Measurements from ENCODE around the gene GTPBP1. TPM values are rescaled to one million over a fixed set of nuclear protein-coding genes. Genes with fewer than 3 reads are reported as not detected.

Gene GTPBP1
- total RNA-seq, 1 experiment from 2014 or later, result 108 TPM

- H3K36me3 Mint-ChIP-seq (ENCODE audit: insufficient read depth in 1 of 3, low read depth in 3 of 3), result peaks cover 15 to 60% (median 51%) of the 10 kb centered on the region in 3 experiments
- no peak overlapping the region for H3K18ac ChIP-seq (ENCODE audit: insufficient read length, low read depth, low read length)
- no peaks in the 10 kb centered on the region for H3K27me3 Mint-ChIP-seq (ENCODE audit: low read depth)
- no peak overlapping the region for H3K56ac ChIP-seq (ENCODE audit: insufficient read length, low read depth, low read length)
- peaks cover 35% of the 10 kb centered on the region; the same call in 1 of the 2 replicates for H3K79me2 ChIP-seq (ENCODE audit: insufficient read depth, low read length)
- DNase-seq, result no peak
- no peaks in the 10 kb centered on the region for H4K20me1 ChIP-seq (ENCODE audit: control insufficient read depth, insufficient read depth, insufficient read length)
- no peak overlapping the region for H3K23ac ChIP-seq (ENCODE audit: insufficient read length, low read depth, low read length)
- no peaks in the 10 kb centered on the region for H3K9me3 ChIP-seq (ENCODE audit: control insufficient read depth, low read depth, low read length)
- no peak overlapping the region for H3T11ph ChIP-seq (ENCODE audit: low read length)
- H3K27ac Mint-ChIP-seq, result peak overlapping the region; percentile 61 to 79 (median 72); a peak in 6 of 7 replicates
- H3K79me1 ChIP-seq (ENCODE audit: insufficient read depth, low read depth, low read length, poor library complexity, severe bottlenecking), result peaks cover 6% of the 10 kb centered on the region
- no peak overlapping the region for H2AK5ac ChIP-seq (ENCODE audit: insufficient read length, low read length)
- no peaks in the 10 kb centered on the region for H3K23me2 ChIP-seq (ENCODE audit: insufficient read length, low read depth, low read length, poor library complexity, severe bottlenecking)
- no peak overlapping the region for H4K5ac ChIP-seq (ENCODE audit: insufficient read length, low read depth, low read length)
- H2BK5ac ChIP-seq (ENCODE audit: insufficient read length, low read length), result no peak overlapping the region
- peaks cover 10% of the 10 kb centered on the region; the same call in 1 of the 2 replicates for H3K4me1 ChIP-seq (ENCODE audit: insufficient read depth, low read length)
- H3K9ac ChIP-seq (ENCODE audit: extremely low read depth, insufficient read length, low read length), result peak overlapping the region; percentile 3
- H2BK20ac ChIP-seq (ENCODE audit: low read depth, low read length, poor library complexity, severe bottlenecking), result no peak overlapping the region
- H3K4me3 Mint-ChIP-seq, result peak overlapping the region in 1 of 2 experiments; percentile 61; a peak in 3 of 5 replicates
- H2BK120ac ChIP-seq (ENCODE audit: low read depth, low read length, poor library complexity, severe bottlenecking), result no peak overlapping the region
- no peak overlapping the region for H3K4me2 ChIP-seq (ENCODE audit: insufficient read depth, insufficient read length, low read length)
- no peak overlapping the region for H2BK15ac ChIP-seq (ENCODE audit: low read depth, low read length)
- no peak overlapping the region for H2BK12ac ChIP-seq (ENCODE audit: insufficient read length, low read depth, low read length)
- H4K8ac ChIP-seq (replicated peaks; ENCODE audit: insufficient read length, low read depth, low read length), result no peak overlapping the region
- no peaks in the 10 kb centered on the region for H3K9me3 Mint-ChIP-seq
- H2AFZ ChIP-seq (ENCODE audit: low read length), result no peak overlapping the region
- WGBS (ENCODE audit: extremely low coverage, insufficient read length, low lambda C conversion rate), result no CpG with 5 or more reads among the region's 11 CpGs
- H3K27me3 ChIP-seq (ENCODE audit: insufficient read depth, low read length), result no peaks in the 10 kb centered on the region
- H3K4me1 Mint-ChIP-seq, result peaks cover 38 to 55% of the 10 kb centered on the region in 2 experiments
- H3K27ac ChIP-seq (ENCODE audit: insufficient read length, low read depth, low read length), result no peak overlapping the region
- H4K91ac ChIP-seq (ENCODE audit: insufficient read length, low read depth, low read length), result no peak overlapping the region
- no peak for TF ChIP-seq CTCF (conservative IDR thresholded peaks at IDR 0.05)
- no peak overlapping the region for H3K4ac ChIP-seq (ENCODE audit: low read depth, low read length)
- no peak overlapping the region for H3K14ac ChIP-seq (ENCODE audit: insufficient read depth, low read length)
These were observed 6.9 kb downstream of the GTPBP1 start for GRCh38 chr22:38712486-38713207.

All from H9 (cell line).